H9 (cell line): ENCODE results near the gene GALE. TPM values are rescaled to one million over a fixed set of nuclear protein-coding genes. Genes with fewer than 3 reads are reported as not detected.

ENCODE experiments used
- DNase-seq: peaks from one replicate; pipeline ENCODE4 v3.0.0-alpha.2; 2017
- H2AFZ ChIP-seq: one replicate; pipeline ENCODE4 v1.6.1; 2013; ENCODE audit warnings: mild to moderate bottlenecking, low read length, control low read depth, moderate library complexity
- H2AK5ac ChIP-seq: 2 replicates; pipeline ENCODE4 v1.6.1; 2013; ENCODE audit warnings: low read length, control low read depth, mixed read lengths; ENCODE audit not compliant: insufficient read length
- H2BK120ac ChIP-seq: one replicate; pipeline ENCODE4 v1.6.1; 2013; ENCODE audit warnings: low read depth, mild to moderate bottlenecking, low read length, control low read depth, inconsistent platforms; ENCODE audit not compliant: poor library complexity, severe bottlenecking
- H2BK12ac ChIP-seq: 2 replicates; pipeline ENCODE4 v1.6.1; 2013; ENCODE audit warnings: low read length, control low read depth, mixed read lengths, low read depth; ENCODE audit not compliant: insufficient read length
- H2BK15ac ChIP-seq: 2 replicates; pipeline ENCODE4 v1.6.1; 2013; ENCODE audit warnings: low read depth, low read length, control low read depth
- H2BK20ac ChIP-seq: one replicate; pipeline ENCODE4 v1.6.1; 2013; ENCODE audit warnings: low read depth, mild to moderate bottlenecking, low read length, control low read depth, inconsistent platforms; ENCODE audit not compliant: poor library complexity, severe bottlenecking
- H2BK5ac ChIP-seq: 2 replicates; pipeline ENCODE4 v1.6.1; 2013; ENCODE audit warnings: low read length, control low read depth, mixed read lengths; ENCODE audit not compliant: insufficient read length
- H3K14ac ChIP-seq: 2 replicates; pipeline ENCODE4 v1.6.1; 2013; ENCODE audit warnings: low read length, control low read depth; ENCODE audit not compliant: insufficient read depth
- H3K18ac ChIP-seq: 2 replicates; pipeline ENCODE4 v1.6.1; 2013; ENCODE audit warnings: low read depth, mild to moderate bottlenecking, mixed read lengths, low read length, control low read depth; ENCODE audit not compliant: insufficient read length
- H3K23ac ChIP-seq: 2 replicates; pipeline ENCODE4 v1.6.1; 2013; ENCODE audit warnings: low read length, control low read depth, mixed read lengths, low read depth; ENCODE audit not compliant: insufficient read length
- H3K23me2 ChIP-seq: 2 replicates; pipeline ENCODE4 v1.6.1; 2013; ENCODE audit warnings: low read depth, mild to moderate bottlenecking, mixed read lengths, low read length, control low read depth; ENCODE audit not compliant: insufficient read length, poor library complexity, severe bottlenecking
- H3K27ac ChIP-seq: 2 replicates; pipeline ENCODE4 v1.5.1; 2013; ENCODE audit warnings: low read length, control low read depth, mixed read lengths, low read depth; ENCODE audit not compliant: insufficient read length
- H3K27me3 ChIP-seq: 2 replicates; pipeline ENCODE4 v1.6.1; 2013; ENCODE audit warnings: low read length, control low read depth, inconsistent platforms; ENCODE audit not compliant: insufficient read depth
- H3K4ac ChIP-seq: 2 replicates; pipeline ENCODE4 v1.6.1; 2013; ENCODE audit warnings: low read depth, mild to moderate bottlenecking, control low read depth, inconsistent platforms, low read length, moderate library complexity
- H3K4me1 ChIP-seq: 2 replicates; pipeline ENCODE4 v1.6.1; 2013; ENCODE audit warnings: low read length, control low read depth, inconsistent platforms; ENCODE audit not compliant: insufficient read depth
- H3K4me2 ChIP-seq: 2 replicates; pipeline ENCODE4 v1.6.1; 2013; ENCODE audit warnings: low read length, control low read depth, mixed read lengths; ENCODE audit not compliant: insufficient read length, insufficient read depth
- H3K56ac ChIP-seq: 2 replicates; pipeline ENCODE4 v1.6.1; 2013; ENCODE audit warnings: low read depth, mild to moderate bottlenecking, mixed read lengths, low read length, control low read depth; ENCODE audit not compliant: insufficient read length
- H3K79me1 ChIP-seq: 2 replicates; pipeline ENCODE4 v1.6.1; 2013; ENCODE audit warnings: low read depth, mild to moderate bottlenecking, moderate library complexity, low read length, control low read depth, inconsistent platforms; ENCODE audit not compliant: insufficient read depth, poor library complexity, severe bottlenecking
- H3K79me2 ChIP-seq: 2 replicates; pipeline ENCODE4 v1.6.1; 2013; ENCODE audit warnings: low read length, control low read depth, inconsistent platforms; ENCODE audit not compliant: insufficient read depth
- H3K9ac ChIP-seq: 2 replicates; pipeline ENCODE4 v1.6.1; 2013; ENCODE audit warnings: low read length, control low read depth, mixed read lengths; ENCODE audit not compliant: insufficient read length; ENCODE audit errors: extremely low read depth
- H3K9me3 ChIP-seq: one replicate; pipeline ENCODE4 v1.6.1; 2013; ENCODE audit warnings: low read depth, low read length, inconsistent platforms; ENCODE audit not compliant: control insufficient read depth
- H3T11ph ChIP-seq: one replicate; pipeline ENCODE4 v1.6.1; 2013; ENCODE audit warnings: mild to moderate bottlenecking, low read length, control low read depth, inconsistent platforms
- H4K20me1 ChIP-seq: one replicate; pipeline ENCODE4 v1.6.1; 2013; ENCODE audit not compliant: control insufficient read depth, insufficient read length, insufficient read depth
- H4K5ac ChIP-seq: 2 replicates; pipeline ENCODE4 v1.6.1; 2013; ENCODE audit warnings: low read depth, mild to moderate bottlenecking, mixed read lengths, low read length, control low read depth; ENCODE audit not compliant: insufficient read length
- H4K8ac ChIP-seq: replicated peaks from 2 replicates; pipeline ENCODE4 v1.6.1; 2013; ENCODE audit warnings: low read length, control low read depth, mixed read lengths, low read depth; ENCODE audit not compliant: insufficient read length
- H4K91ac ChIP-seq: 2 replicates; pipeline ENCODE4 v1.6.1; 2013; ENCODE audit warnings: low read depth, mild to moderate bottlenecking, moderate library complexity, mixed read lengths, low read length, control low read depth; ENCODE audit not compliant: insufficient read length
- H3K27ac Mint-ChIP-seq, 3 experiments: 2 replicates in 2 of 3; 3 replicates in 1 of 3; pipeline ENCODE4 v1.8.0; 2020 to 2021; ENCODE audit warnings: mixed read lengths in 3 of 3, mild to moderate bottlenecking in 1 of 3, moderate library complexity in 1 of 3
- H3K27me3 Mint-ChIP-seq: 2 replicates; pipeline ENCODE4 v1.8.0; 2021; ENCODE audit warnings: low read depth, mild to moderate bottlenecking, moderate library complexity, mixed read lengths
- H3K36me3 Mint-ChIP-seq, 3 experiments: 2 replicates in 2 of 3; 3 replicates in 1 of 3; pipeline ENCODE4 v1.8.0; 2020 to 2021; ENCODE audit warnings: low read depth in 3 of 3, mixed read lengths in 3 of 3; ENCODE audit not compliant: insufficient read depth in 1 of 3
- H3K4me1 Mint-ChIP-seq, 2 experiments: 2 replicates each; pipeline ENCODE4 v1.8.0; 2020; ENCODE audit warnings: mixed read lengths in 2 of 2
- H3K4me3 Mint-ChIP-seq, 2 experiments: 2 replicates in 1 of 2; 3 replicates in 1 of 2; pipeline ENCODE4 v1.8.0; 2020 to 2021; ENCODE audit warnings: mild to moderate bottlenecking in 2 of 2, mixed read lengths in 2 of 2, moderate library complexity in 1 of 2
- H3K9me3 Mint-ChIP-seq, 2 experiments: 2 replicates in 1 of 2; 3 replicates in 1 of 2; pipeline ENCODE4 v1.8.0; 2020; ENCODE audit warnings: mild to moderate bottlenecking in 2 of 2, mixed read lengths in 2 of 2, moderate library complexity in 1 of 2
- WGBS: extraction: QIAGEN DNeasy Blood & Tissue Kit; methylation state at CpG from one replicate; pipeline ENCODE4 v1.1.7; 2013; ENCODE audit warnings: missing lambda C conversion rate, low lambda C conversion rate, mixed read lengths; ENCODE audit not compliant: insufficient read length; ENCODE audit errors: extremely low coverage; 5-methylcytosine and 5-hydroxymethylcytosine counted together
- total RNA-seq: library from RNA; stranded (reverse); gene quantifications from 2 replicates; pipeline ENCODE4 v1.2.1, GENCODE V29; 2021
- TF ChIP-seq, protein P1 (sequence below): fragments of 200-600 bp; sonication (generic); conservative IDR thresholded peaks from 3 replicates; pipeline ENCODE4 v1.8.0; 2021; ENCODE audit warnings: antibody characterized with exemption, mild to moderate bottlenecking

GALE gene
- total RNA-seq, 1 experiment from 2014 or later, result 36.0 TPM

DNA sequence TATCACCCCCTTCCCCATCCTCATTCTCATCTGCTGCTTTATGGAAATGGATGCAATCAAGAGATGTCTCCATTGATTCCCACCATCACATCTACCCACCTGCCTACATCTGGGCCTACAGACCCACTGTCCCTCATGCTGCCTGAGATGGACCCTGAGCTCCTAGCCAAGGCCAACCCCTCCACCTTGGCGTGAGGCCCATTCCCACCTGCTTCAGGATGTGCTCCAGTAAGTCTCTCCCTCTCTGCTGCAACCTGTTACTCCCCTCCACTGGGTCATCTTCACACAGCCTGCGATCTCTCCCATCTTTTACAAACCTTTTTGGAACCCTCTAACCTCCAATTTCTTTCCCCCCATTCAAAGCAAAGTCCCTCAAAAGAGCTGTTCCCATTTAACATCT lies 4.5 kb upstream of the GALE start:
- Histone ChIP-seq H3K4me1 (no peaks in the 10 kb centered on the region), H3K27me3 (no peaks in the 10 kb centered on the region), H2BK5ac (no peak overlapping the region), H3K18ac (no peak overlapping the region), H3K79me1 (no peaks in the 10 kb centered on the region), H2BK20ac (no peak overlapping the region), H4K5ac (no peak overlapping the region), H3K23ac (no peak overlapping the region), H4K91ac (no peak overlapping the region), H2BK12ac (no peak overlapping the region), H3K27ac (no peak overlapping the region), H2AFZ (no peak overlapping the region), H2AK5ac (no peak overlapping the region), H3K56ac (no peak overlapping the region), H4K20me1 (no peaks in the 10 kb centered on the region), H3K9me3 (no peaks in the 10 kb centered on the region), H3K9ac (no peak overlapping the region), H3K4ac (no peak overlapping the region), H3K4me2 (no peak overlapping the region), H3T11ph (no peak overlapping the region), H3K23me2 (peaks cover 6% of the 10 kb centered on the region), H2BK120ac (no peak overlapping the region), H3K14ac (no peak overlapping the region), H3K79me2 (no peaks in the 10 kb centered on the region), H4K8ac (no peak overlapping the region), H2BK15ac (no peak overlapping the region)
- Mint-ChIP-seq H3K27me3 (peaks cover 11% of the 10 kb centered on the region), H3K36me3 (peaks cover 0 to 6% (median 4%) of the 10 kb centered on the region in 3 experiments; a peak in 2 of 7 replicates), H3K4me3 (no peak overlapping the region), H3K27ac (no peak overlapping the region), H3K9me3 (no peaks in the 10 kb centered on the region), H3K4me1 (peaks cover 3 to 4% of the 10 kb centered on the region in 2 experiments; a peak in 3 of 4 replicates)
- DNase-seq, result no peak
- no CpG with 5 or more reads among the region's 2 CpGs for WGBS
- TF ChIP-seq, protein P1, sequence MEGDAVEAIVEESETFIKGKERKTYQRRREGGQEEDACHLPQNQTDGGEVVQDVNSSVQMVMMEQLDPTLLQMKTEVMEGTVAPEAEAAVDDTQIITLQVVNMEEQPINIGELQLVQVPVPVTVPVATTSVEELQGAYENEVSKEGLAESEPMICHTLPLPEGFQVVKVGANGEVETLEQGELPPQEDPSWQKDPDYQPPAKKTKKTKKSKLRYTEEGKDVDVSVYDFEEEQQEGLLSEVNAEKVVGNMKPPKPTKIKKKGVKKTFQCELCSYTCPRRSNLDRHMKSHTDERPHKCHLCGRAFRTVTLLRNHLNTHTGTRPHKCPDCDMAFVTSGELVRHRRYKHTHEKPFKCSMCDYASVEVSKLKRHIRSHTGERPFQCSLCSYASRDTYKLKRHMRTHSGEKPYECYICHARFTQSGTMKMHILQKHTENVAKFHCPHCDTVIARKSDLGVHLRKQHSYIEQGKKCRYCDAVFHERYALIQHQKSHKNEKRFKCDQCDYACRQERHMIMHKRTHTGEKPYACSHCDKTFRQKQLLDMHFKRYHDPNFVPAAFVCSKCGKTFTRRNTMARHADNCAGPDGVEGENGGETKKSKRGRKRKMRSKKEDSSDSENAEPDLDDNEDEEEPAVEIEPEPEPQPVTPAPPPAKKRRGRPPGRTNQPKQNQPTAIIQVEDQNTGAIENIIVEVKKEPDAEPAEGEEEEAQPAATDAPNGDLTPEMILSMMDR, result no peak
